Lower leg skin (tissue), 4 donors: ENCODE data around the gene CYS1. TPM values are rescaled to one million over a fixed set of nuclear protein-coding genes. Genes with fewer than 3 reads are reported as not detected.

ENCODE experiments used
- DNase-seq, 2 donors: peaks; one replicate each; pipeline ENCODE4 v3.0.0-alpha.2; 2019; ENCODE audit warnings: low spot score in 2 of 2
- H3K4me3 ChIP-seq: fragments of 200-600 bp; sonication (generic); 2 replicates; pipeline ENCODE4 v1.5.1; 2017; ENCODE audit warnings: mild to moderate bottlenecking, low read depth; ENCODE audit not compliant: poor library complexity, severe bottlenecking
- CTCF ChIP-seq, 3 donors: fragments of 450-650 bp; IDR thresholded peaks; one replicate each; pipeline ENCODE4 v1.5.1; 2016; ENCODE audit warnings: antibody characterized with exemption in 3 of 3, mild to moderate bottlenecking in 3 of 3, moderate library complexity in 2 of 3
- POLR2A ChIP-seq, 2 donors: fragments of 450-650 bp; IDR thresholded peaks; one replicate each; pipeline ENCODE4 v1.6.1; 2016 to 2017; ENCODE audit warnings: antibody characterized with exemption in 2 of 2, mild to moderate bottlenecking in 1 of 2, moderate library complexity in 1 of 2
- WGBS, 2 donors: methylation state at CpG; one replicate each; pipeline ENCODE4 v1.1.5; 2018; 5-methylcytosine and 5-hydroxymethylcytosine counted together
- intact Hi-C: fragments of 100-400 bp; cut with DNase I; formaldehyde crosslinking; loops from one replicate; pipeline ENCODE4 v1.15.0; 2023; ENCODE audit warnings: low total_unique reads
- total RNA-seq, 4 donors: library from RNA; depleted of rRNA; stranded (reverse); fragments of >200 nt; gene quantifications; one replicate each; pipeline ENCODE4 v1.1.0, GENCODE V29; 2016

CYS1 gene
- total RNA-seq, 4 donors from 2014 or later = 0.25 to 0.98 (median 0.62) TPM; not detected in 1

GRCh38 chr2:10009811-10010781 lies 70.1 kb downstream of the CYS1 start:
- H3K4me3 ChIP-seq = no peak overlapping the region
- TF ChIP-seq CTCF (IDR thresholded peaks at IDR 0.05) (peak in 1 of 3 donors; percentile 11), POLR2A (IDR thresholded peaks at IDR 0.05) (no peak)
- peak in 1 of 2 donors; percentile 93 for DNase-seq
- 81% methylated on average over 32 to 36 of the region's 36 CpGs for WGBS, 2 donors
- intact Hi-C loops = no loop called here

GRCh38 chr2:10009271-10009810 lies 70.9 kb downstream of the CYS1 start:
- no peak for DNase-seq
- no peak overlapping the region for H3K4me3 ChIP-seq
- intact Hi-C loops = no loop called here
- 83 to 88% methylated on average over 17 to 19 of the region's 19 CpGs for WGBS, 2 donors
- TF ChIP-seq POLR2A (IDR thresholded peaks at IDR 0.05) (no peak), CTCF (IDR thresholded peaks at IDR 0.05) (no peak)

GRCh38 chr2:10008809-10009176 lies 71.4 kb downstream of the CYS1 start:
- 70% methylated on average over 9 of the region's 9 CpGs for WGBS, 2 donors
- DNase-seq = no peak
- intact Hi-C loops = no loop called here
- H3K4me3 ChIP-seq = no peak overlapping the region
- TF ChIP-seq POLR2A (IDR thresholded peaks at IDR 0.05) = no peak
- TF ChIP-seq CTCF (IDR thresholded peaks at IDR 0.05) = no peak

- TF ChIP-seq CTCF (IDR thresholded peaks at IDR 0.05) = no peak
- TF ChIP-seq POLR2A (IDR thresholded peaks at IDR 0.05) = no peak
- WGBS, 2 donors = 67 to 73% methylated on average over 22 of the region's 22 CpGs
- no peak for DNase-seq
- no peak overlapping the region for H3K4me3 ChIP-seq
- intact Hi-C loops = no loop called here
Observed at GRCh38 chr2:10007921-10008808, 72.0 kb downstream of the CYS1 start.

GRCh38 chr2:10007435-10007834 lies 72.8 kb downstream of the CYS1 start:
- no peak for TF ChIP-seq POLR2A (IDR thresholded peaks at IDR 0.05)
- TF ChIP-seq CTCF (IDR thresholded peaks at IDR 0.05) = no peak

More at GRCh38 chr2:10007435-10007834, 72.8 kb downstream of the CYS1 start:
- WGBS, 2 donors = 38 to 47% methylated on average over 9 of the region's 9 CpGs
- intact Hi-C loops = no loop called here
- no peak overlapping the region for H3K4me3 ChIP-seq
- DNase-seq = no peak

Other genes with a start within 250 kb of the CYS1 start
- gene TAF1B, start 236.9 kb downstream of the CYS1 start, total RNA-seq = 10 to 100 TPM; 11.2 to 26.9 (median 20.1) TPM
- 100 to 1,000 TPM; 104 to 134 (median 115) TPM for gene GRHL1, start 128.7 kb downstream of the CYS1 start, total RNA-seq
- gene KLF11, start 36.9 kb downstream of the CYS1 start, total RNA-seq = 10 to 100 TPM; 42.5 to 86.1 (median 61.2) TPM
- 1 to 10 TPM in 3 of 4 donors, under 1 TPM in 1; 0.99 to 9.5 (median 1.8) TPM for gene RRM2, start 42.3 kb upstream of the CYS1 start, total RNA-seq
- gene HPCAL1, start 222.5 kb upstream of the CYS1 start, total RNA-seq = 10 to 100 TPM; 26.4 to 45.7 (median 36.9) TPM